Measurements from ENCODE around the gene PPP1R12A.
"Not testable (repeated sequence)": the region's sequence is repeated elsewhere in the genome, so short reads cannot be mapped to it uniquely, and the experiment has no call there.

PPP1R12A gene

DNA sequence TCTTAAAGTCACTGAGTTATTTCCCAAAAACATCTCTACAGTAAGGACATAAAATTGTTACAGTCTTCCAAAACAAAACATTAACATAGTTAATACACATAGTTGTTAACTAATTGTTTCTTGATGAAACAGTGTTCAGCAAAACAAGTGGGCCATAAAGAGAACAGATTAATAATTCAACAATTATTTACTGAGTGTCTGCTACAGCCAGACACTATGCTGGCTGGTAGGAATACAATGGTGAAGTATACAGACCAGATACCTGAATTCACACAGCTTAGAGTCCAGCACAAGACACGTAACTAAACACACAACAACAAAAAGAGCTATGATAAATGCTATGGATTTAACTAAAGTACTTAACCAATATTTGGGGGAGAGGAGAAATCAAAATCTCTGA is 47.0 kb downstream of the PPP1R12A start:
- peaks cover 14 to 50% of the 10 kb centered on the region in 2 donors for H3K4me1 ChIP-seq (ENCODE audit: control insufficient read depth in 1 of 2, insufficient read depth in 2 of 2, low read length in 2 of 2)

DNA sequence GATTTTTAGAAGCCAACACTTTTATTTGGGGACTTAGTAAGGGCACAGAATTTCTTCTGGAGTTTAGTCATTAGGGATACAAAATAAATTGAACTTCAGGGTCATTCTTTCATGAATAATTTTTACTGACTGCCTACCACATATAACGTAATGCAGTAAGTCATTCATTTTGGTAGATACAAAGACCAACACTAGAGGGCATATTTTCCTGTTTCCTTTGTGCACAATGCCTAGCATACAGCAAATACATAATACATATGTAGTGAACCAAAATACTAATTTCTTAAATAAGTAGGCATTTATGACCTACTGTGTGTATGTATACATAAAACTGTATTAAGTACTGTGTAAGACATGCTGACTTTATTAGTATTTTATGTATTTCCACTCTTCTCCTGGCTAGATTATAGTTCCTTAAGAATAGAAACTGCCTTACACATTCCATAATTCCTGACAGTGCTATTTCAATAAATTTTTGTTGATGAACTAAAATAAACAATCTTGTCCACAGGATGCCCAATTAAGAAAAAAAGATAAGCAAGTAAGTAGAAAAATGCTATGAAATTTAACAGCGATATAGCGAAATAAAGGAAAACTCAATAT is 47.9 kb downstream of the PPP1R12A start:
- H3K27ac ChIP-seq (ENCODE audit: low read length), result no peak overlapping the region
- H3K27me3 ChIP-seq (ENCODE audit: low read depth, low read length), result no peaks in the 10 kb centered on the region
- peaks cover 14 to 55% of the 10 kb centered on the region in 2 donors for H3K4me1 ChIP-seq (ENCODE audit: control insufficient read depth in 1 of 2, insufficient read depth in 2 of 2, low read length in 2 of 2)
- H3K9me3 ChIP-seq (ENCODE audit: control insufficient read depth in 1 of 2, low read length in 2 of 2), result no peaks in the 10 kb centered on the region
- no peaks in the 10 kb centered on the region for H3K36me3 ChIP-seq (ENCODE audit: control insufficient read depth in 1 of 2, insufficient read depth in 2 of 2, low read length in 2 of 2)
- H3K4me3 ChIP-seq (ENCODE audit: low read depth in 1 of 2, low read length in 2 of 2), result no peak overlapping the region

More for the DNA sequence above, 47.0 kb downstream of the PPP1R12A start:
- no peak overlapping the region for H3K27ac ChIP-seq (ENCODE audit: low read length)
- H3K27me3 ChIP-seq (ENCODE audit: low read depth, low read length), result no peaks in the 10 kb centered on the region
- no peaks in the 10 kb centered on the region for H3K9me3 ChIP-seq (ENCODE audit: control insufficient read depth in 1 of 2, low read length in 2 of 2)
- no peak overlapping the region for H3K4me3 ChIP-seq (ENCODE audit: low read depth in 1 of 2, low read length in 2 of 2)
- H3K36me3 ChIP-seq (ENCODE audit: control insufficient read depth in 1 of 2, insufficient read depth in 2 of 2, low read length in 2 of 2), result no peaks in the 10 kb centered on the region

DNA sequence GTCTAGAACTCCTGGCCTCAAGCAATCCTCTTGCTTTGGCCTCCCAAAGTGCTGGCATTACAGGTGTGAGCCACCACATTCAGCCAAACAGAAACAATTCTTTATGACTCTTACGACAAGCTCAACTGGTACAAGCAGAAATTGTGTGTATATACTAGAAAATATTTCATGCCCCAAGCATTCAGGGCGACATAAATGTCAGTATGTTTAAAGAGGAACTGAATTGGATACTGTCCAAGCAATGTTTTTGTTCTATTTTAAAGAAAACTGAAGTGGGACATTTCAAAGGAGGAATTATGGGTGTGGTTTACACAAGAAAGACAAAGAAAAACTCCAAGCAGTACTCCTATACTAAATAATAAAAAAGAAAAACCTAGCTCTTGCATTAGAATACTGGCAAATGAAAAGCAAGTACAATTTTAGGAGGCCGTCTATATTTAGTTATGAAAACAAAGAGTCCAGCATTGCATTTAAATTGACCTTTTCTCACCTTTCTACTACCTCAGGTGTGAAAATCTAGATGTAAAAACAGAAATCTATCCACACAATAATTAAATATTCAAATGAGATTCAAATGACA is 48.9 kb downstream of the PPP1R12A start:
- Histone ChIP-seq H3K9me3 (ENCODE audit: control insufficient read depth in 1 of 2, low read length in 2 of 2) (no peaks in the 10 kb centered on the region), H3K36me3 (ENCODE audit: control insufficient read depth in 1 of 2, insufficient read depth in 2 of 2, low read length in 2 of 2) (no peaks in the 10 kb centered on the region), H3K4me1 (ENCODE audit: control insufficient read depth in 1 of 2, insufficient read depth in 2 of 2, low read length in 2 of 2) (peaks cover 14 to 65% of the 10 kb centered on the region in 2 donors), H3K27ac (ENCODE audit: low read length) (no peak overlapping the region), H3K27me3 (ENCODE audit: low read depth, low read length) (no peaks in the 10 kb centered on the region), H3K4me3 (ENCODE audit: low read depth in 1 of 2, low read length in 2 of 2) (no peak overlapping the region)

DNA sequence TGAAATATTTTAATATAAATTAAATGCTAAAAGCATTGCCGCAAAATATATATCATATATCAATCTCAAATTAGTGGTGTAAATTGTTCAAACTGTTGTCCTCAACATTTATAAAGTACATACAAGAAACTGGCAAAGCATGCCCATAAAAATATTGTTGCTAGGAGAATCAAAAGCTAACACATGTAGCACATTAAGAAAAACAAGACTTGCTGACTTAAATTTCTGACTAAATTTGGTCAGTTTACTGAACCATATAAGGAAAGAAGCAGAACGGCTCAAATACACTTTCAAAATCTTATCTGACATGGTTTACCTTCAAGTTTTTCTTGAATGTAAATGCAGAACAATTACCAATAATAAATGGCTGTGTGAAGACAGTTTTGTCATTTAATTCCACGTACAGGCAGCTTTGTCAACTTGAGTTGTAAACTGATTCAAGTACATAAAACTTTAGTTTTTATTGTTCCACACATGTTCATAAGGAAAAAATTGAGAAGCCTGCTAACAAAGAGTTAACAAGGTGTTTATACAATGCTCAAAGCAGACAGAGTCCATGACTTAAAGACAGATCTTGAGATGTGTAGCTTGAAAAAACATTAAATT is 50.4 kb downstream of the PPP1R12A start:
- peak overlapping the region; percentile 1 for H3K27ac ChIP-seq (ENCODE audit: low read length)
- H3K4me3 ChIP-seq (ENCODE audit: low read depth in 1 of 2, low read length in 2 of 2), result no peak overlapping the region
- no peaks in the 10 kb centered on the region for H3K9me3 ChIP-seq (ENCODE audit: control insufficient read depth in 1 of 2, low read length in 2 of 2)
- H3K36me3 ChIP-seq (ENCODE audit: control insufficient read depth in 1 of 2, insufficient read depth in 2 of 2, low read length in 2 of 2), result no peaks in the 10 kb centered on the region
- peaks cover 17 to 74% of the 10 kb centered on the region in 2 donors for H3K4me1 ChIP-seq (ENCODE audit: control insufficient read depth in 1 of 2, insufficient read depth in 2 of 2, low read length in 2 of 2)
- no peaks in the 10 kb centered on the region for H3K27me3 ChIP-seq (ENCODE audit: low read depth, low read length)

DNA sequence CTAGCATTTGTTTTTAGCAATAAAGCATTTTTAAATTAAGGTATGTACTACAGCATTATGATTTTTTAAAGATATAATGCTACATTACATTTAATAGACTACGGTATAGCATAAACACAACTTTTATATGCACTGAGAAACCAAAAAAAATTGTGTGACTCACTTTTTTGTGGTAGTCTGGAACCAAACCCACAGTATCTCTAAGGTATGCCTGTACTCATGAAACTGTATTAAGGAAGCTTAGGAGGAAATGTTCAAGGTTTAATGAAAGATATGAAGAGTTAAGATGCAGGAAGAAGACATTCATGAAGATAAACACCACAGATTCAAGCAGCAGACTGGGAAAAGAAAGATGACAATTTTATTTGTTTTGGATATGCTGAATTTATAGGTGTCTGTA is 51.7 kb downstream of the PPP1R12A start:
- Histone ChIP-seq H3K27me3 (ENCODE audit: low read depth, low read length) (no peaks in the 10 kb centered on the region), H3K4me1 (ENCODE audit: control insufficient read depth in 1 of 2, insufficient read depth in 2 of 2, low read length in 2 of 2) (peaks cover 17 to 68% of the 10 kb centered on the region in 2 donors), H3K27ac (ENCODE audit: low read length) (no peak overlapping the region)

DNA sequence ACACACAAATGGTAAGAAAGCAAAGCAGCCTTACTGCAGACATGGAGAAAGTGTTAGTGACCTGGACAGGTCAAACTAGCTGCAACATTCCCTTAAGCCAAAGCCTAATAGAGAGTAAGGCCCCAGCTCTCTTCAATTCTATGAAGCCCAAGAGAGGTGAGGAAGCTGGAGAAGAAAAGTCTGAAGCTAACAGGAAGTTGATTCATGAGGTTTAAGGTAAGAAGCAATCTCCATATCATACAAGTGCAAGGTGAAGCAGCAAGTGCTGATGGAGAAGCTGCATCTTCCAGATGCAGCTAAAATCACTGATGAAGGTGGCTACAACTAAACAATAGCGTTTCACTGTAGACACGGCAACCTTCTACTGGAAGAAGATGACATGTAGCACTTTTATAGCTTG is 53.5 kb downstream of the PPP1R12A start:
- Histone ChIP-seq H3K4me1 (ENCODE audit: control insufficient read depth in 1 of 2, insufficient read depth in 2 of 2, low read length in 2 of 2) (peaks cover 11 to 63% of the 10 kb centered on the region in 2 donors), H3K27me3 (ENCODE audit: low read depth, low read length) (no peaks in the 10 kb centered on the region), H3K36me3 (ENCODE audit: control insufficient read depth in 1 of 2, insufficient read depth in 2 of 2, low read length in 2 of 2) (no peaks in the 10 kb centered on the region), H3K27ac (ENCODE audit: low read length) (no peak overlapping the region), H3K4me3 (ENCODE audit: low read depth in 1 of 2, low read length in 2 of 2) (no peak overlapping the region), H3K9me3 (ENCODE audit: control insufficient read depth in 1 of 2, low read length in 2 of 2) (no peaks in the 10 kb centered on the region)

More for the DNA sequence above, 51.7 kb downstream of the PPP1R12A start:
- no peak overlapping the region for H3K4me3 ChIP-seq (ENCODE audit: low read depth in 1 of 2, low read length in 2 of 2)
- H3K9me3 ChIP-seq (ENCODE audit: control insufficient read depth in 1 of 2, low read length in 2 of 2), result no peaks in the 10 kb centered on the region
- H3K36me3 ChIP-seq (ENCODE audit: control insufficient read depth in 1 of 2, insufficient read depth in 2 of 2, low read length in 2 of 2), result no peaks in the 10 kb centered on the region

DNA sequence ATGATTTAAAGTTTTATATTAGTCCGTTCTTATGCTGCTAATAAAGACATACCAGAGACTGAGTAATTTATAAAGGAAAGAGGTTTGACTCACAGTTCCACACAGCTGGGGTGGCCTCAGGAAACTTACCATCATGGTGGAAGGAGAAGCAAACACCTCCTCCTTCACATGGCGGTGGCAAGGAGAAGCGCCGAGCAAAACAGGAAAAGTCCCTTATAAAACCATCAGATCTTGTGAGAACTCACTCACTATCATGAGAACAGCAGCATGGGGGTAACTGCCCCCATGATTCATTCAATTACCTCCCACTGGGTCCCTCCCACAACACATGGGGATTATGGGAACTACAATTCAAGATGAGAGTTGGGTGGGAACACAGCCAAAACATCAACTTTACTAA is 56.4 kb downstream of the PPP1R12A start:
- not testable (repeated sequence) for H3K9me3 ChIP-seq (ENCODE audit: control insufficient read depth in 1 of 2, low read length in 2 of 2); H3K4me3 ChIP-seq (ENCODE audit: low read depth in 1 of 2, low read length in 2 of 2); H3K27ac ChIP-seq (ENCODE audit: low read length); H3K36me3 ChIP-seq (ENCODE audit: control insufficient read depth in 1 of 2, insufficient read depth in 2 of 2, low read length in 2 of 2); H3K27me3 ChIP-seq (ENCODE audit: low read depth, low read length)
- H3K4me1 ChIP-seq (ENCODE audit: control insufficient read depth in 1 of 2, insufficient read depth in 2 of 2, low read length in 2 of 2), result peaks cover 3 to 61% of the 10 kb centered on the region in 2 donors

DNA sequence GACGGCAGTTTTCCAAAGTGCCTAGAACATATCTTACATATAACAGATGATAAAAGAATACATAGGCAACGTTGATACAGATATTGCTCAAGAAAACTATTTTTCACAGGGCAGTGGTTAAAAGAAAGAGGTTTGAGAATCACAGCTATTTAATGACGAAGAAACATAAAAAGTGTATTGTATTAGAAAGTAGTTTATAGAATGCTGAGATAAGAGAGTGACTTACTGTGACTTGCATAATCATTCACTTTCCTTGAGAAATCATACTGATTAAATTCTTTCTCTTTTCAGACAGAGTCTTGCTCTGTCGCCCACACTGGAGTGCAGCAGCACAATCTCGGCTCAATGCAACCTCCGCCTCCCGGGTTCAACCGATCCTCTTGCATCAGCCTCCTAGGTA is 57.7 kb downstream of the PPP1R12A start:
- Histone ChIP-seq H3K9me3 (ENCODE audit: control insufficient read depth in 1 of 2, low read length in 2 of 2) (no peaks in the 10 kb centered on the region), H3K36me3 (ENCODE audit: control insufficient read depth in 1 of 2, insufficient read depth in 2 of 2, low read length in 2 of 2) (no peaks in the 10 kb centered on the region), H3K27me3 (ENCODE audit: low read depth, low read length) (no peaks in the 10 kb centered on the region), H3K4me1 (ENCODE audit: control insufficient read depth in 1 of 2, insufficient read depth in 2 of 2, low read length in 2 of 2) (peaks cover 3 to 63% of the 10 kb centered on the region in 2 donors), H3K4me3 (ENCODE audit: low read depth in 1 of 2, low read length in 2 of 2) (no peak overlapping the region), H3K27ac (ENCODE audit: low read length) (no peak overlapping the region)

DNA sequence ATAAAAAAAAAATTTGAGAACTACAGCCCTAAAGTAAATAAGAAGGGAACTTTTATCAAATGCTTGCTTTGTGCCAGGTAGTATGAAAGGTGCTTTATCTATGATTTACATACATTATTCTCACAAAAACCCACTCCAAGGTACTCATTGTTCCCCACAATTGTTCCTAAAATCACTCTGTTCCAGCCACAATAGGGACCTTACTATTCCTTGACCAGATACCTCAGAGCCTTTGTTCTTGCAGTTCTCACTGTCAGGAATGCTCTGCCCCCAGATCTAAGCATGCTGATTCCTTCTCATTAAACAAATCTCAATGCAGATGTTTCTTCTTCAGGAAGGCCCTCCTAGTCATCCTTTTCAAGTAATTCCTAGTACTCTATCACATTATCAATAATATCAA is 60.2 kb downstream of the PPP1R12A start:
- Histone ChIP-seq H3K9me3 (ENCODE audit: control insufficient read depth in 1 of 2, low read length in 2 of 2) (no peaks in the 10 kb centered on the region), H3K27me3 (ENCODE audit: low read depth, low read length) (no peaks in the 10 kb centered on the region), H3K4me1 (ENCODE audit: control insufficient read depth in 1 of 2, insufficient read depth in 2 of 2, low read length in 2 of 2) (peaks cover 0 to 50% of the 10 kb centered on the region in 2 donors), H3K36me3 (ENCODE audit: control insufficient read depth in 1 of 2, insufficient read depth in 2 of 2, low read length in 2 of 2) (peaks cover 0 to 5% of the 10 kb centered on the region in 2 donors), H3K27ac (ENCODE audit: low read length) (no peak overlapping the region), H3K4me3 (ENCODE audit: low read depth in 1 of 2, low read length in 2 of 2) (no peak overlapping the region)

DNA sequence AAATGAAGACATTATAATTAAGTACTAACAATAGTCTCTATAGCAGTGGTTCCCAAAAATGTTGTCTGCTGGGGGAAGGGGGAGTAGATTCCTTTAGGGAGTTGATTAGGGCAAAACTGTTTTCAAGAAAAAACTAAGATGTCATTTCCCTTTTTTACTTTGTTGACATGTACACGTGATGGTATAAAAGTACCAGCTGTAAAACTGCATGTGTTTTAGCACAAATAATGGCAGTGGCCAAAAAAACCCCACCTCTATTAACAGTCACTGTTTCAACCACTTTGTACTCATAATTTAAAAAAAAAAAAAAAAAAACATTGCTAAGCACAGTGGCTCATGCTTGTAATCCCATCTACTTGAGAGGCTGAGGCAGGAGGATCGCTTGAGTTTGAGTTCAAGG is 61.7 kb downstream of the PPP1R12A start:
- Histone ChIP-seq H3K4me3 (ENCODE audit: low read depth in 1 of 2, low read length in 2 of 2) (no peak overlapping the region), H3K9me3 (ENCODE audit: control insufficient read depth in 1 of 2, low read length in 2 of 2) (no peaks in the 10 kb centered on the region), H3K27ac (ENCODE audit: low read length) (no peak overlapping the region), H3K36me3 (ENCODE audit: control insufficient read depth in 1 of 2, insufficient read depth in 2 of 2, low read length in 2 of 2) (peaks cover 0 to 5% of the 10 kb centered on the region in 2 donors), H3K4me1 (ENCODE audit: control insufficient read depth in 1 of 2, insufficient read depth in 2 of 2, low read length in 2 of 2) (peaks cover 3 to 54% of the 10 kb centered on the region in 2 donors), H3K27me3 (ENCODE audit: low read depth, low read length) (no peaks in the 10 kb centered on the region)

DNA sequence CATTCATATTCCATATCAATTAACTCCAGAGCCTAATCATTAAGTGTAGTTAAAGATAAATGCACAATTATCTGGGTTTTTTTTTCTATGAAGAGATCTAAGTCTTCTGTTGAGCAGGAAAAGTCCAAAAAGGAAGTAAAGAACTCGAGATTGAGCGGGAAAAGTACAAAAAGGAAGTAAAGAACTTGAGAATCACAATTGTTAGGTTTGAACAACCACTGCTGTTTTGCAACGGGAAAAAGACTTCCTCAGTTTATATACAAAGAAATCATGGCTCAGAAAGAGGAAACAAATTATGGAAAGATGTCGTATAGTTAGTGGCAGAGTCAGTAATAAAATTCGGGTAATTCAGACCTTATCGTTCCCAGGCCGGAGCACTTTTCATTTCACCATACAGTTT is 63.3 kb downstream of the PPP1R12A start:
- Histone ChIP-seq H3K36me3 (ENCODE audit: control insufficient read depth in 1 of 2, insufficient read depth in 2 of 2, low read length in 2 of 2) (peaks cover 0 to 5% of the 10 kb centered on the region in 2 donors), H3K4me3 (ENCODE audit: low read depth in 1 of 2, low read length in 2 of 2) (no peak overlapping the region), H3K9me3 (ENCODE audit: control insufficient read depth in 1 of 2, low read length in 2 of 2) (no peaks in the 10 kb centered on the region), H3K27ac (ENCODE audit: low read length) (no peak overlapping the region), H3K4me1 (ENCODE audit: control insufficient read depth in 1 of 2, insufficient read depth in 2 of 2, low read length in 2 of 2) (peaks cover 3 to 52% of the 10 kb centered on the region in 2 donors), H3K27me3 (ENCODE audit: low read depth, low read length) (no peaks in the 10 kb centered on the region)

Data from muscle layer of duodenum (tissue), 2 donors.